GM12891 (cell line): ENCODE measurements around the gene ACP1.

Source experiments
- DNase-seq: peaks from one replicate; pipeline ENCODE4 v3.0.0; 2011; ENCODE audit warnings: low spot score; ENCODE audit not compliant: insufficient read length
- FAIRE-seq: peaks from 2 replicates; lab custom pipeline; 2011; peaks lifted over from hg19 to GRCh38; lab: Jason Lieb, UNC
- PAX5 ChIP-seq: IDR thresholded peaks from 2 replicates; pipeline ENCODE4 v1.6.1; 2011; ENCODE audit warnings: low read length, moderate library complexity, mild to moderate bottlenecking; ENCODE audit not compliant: insufficient read depth, severe bottlenecking
- POLR2A ChIP-seq: IDR thresholded peaks from 2 replicates; pipeline ENCODE4 v1.6.1; 2011; ENCODE audit warnings: low read depth, low read length, control low read depth
- POLR2AphosphoS5 ChIP-seq: IDR thresholded peaks from 2 replicates; pipeline ENCODE4 v1.6.1; 2011; ENCODE audit warnings: low read depth, low read length, control low read depth
- POU2F2 ChIP-seq: IDR thresholded peaks from 2 replicates; pipeline ENCODE4 v1.6.1; 2011; ENCODE audit warnings: low read depth, mild to moderate bottlenecking, control low read depth, low read length, moderate library complexity
- SPI1 ChIP-seq: IDR thresholded peaks from 2 replicates; pipeline ENCODE4 v1.6.1; 2011; ENCODE audit warnings: low read depth, low read length, control low read depth
- TAF1 ChIP-seq: IDR thresholded peaks from 2 replicates; pipeline ENCODE4 v1.6.1; 2011; ENCODE audit warnings: low read depth, low read length, control low read depth

ACP1 gene

DNA sequence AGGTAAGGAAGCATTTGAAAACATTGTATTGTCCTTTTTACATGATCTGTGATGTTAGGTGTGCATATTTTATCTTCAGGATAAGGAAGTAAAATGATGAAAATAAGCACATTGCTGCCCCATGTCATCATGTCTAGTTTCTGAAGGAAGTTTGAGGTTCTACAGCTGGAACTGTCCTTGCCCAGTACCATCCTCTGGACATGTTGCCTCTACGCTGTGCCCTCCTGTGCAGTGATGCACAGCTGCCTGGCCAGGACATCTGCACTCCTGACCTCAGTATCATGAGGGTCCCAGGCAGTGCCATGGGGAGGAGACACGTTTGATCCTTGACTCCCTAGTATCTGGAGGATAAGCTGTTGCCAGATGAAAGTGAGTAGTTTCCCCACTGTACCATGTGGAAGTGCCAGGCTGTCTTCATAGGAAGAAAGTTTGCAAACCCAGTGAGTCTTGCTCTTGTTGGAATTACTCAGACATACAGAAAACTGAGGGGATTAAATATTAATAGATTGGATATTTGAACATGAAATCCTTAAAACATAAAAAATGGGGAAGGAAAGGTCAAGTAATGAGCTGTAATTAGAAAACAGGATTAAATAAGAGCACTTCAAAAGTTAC, 13.7 kb downstream of the ACP1 start:
- TF ChIP-seq SPI1 (no peak), POLR2A (no peak), PAX5 (no peak), POU2F2 (no peak), TAF1 (no peak), POLR2AphosphoS5 (no peak)
- FAIRE-seq: no peak
- DNase-seq: no peak

DNA sequence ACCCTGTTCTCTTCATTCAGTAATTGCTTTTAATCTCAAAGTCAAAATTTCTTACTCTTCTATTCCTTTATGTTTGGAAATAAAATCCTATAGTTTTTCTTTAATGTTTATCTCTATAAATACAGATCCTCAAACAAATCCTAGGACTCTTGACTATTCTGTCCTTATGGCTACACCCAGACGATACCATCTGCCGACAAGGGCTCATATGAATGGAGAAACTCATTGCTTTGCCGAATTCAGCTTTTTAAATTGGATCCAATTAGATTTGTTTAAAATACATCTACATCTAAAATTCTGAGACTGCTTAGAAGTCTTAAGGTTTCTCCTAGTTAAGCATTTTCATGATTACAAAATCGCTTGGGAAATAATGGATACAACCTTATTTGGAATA, 14.2 kb downstream of the ACP1 start:
- FAIRE-seq (no peak), DNase-seq (no peak)
- TF ChIP-seq SPI1 (no peak), PAX5 (no peak), POU2F2 (no peak), POLR2AphosphoS5 (no peak), POLR2A (no peak), TAF1 (no peak)

DNA sequence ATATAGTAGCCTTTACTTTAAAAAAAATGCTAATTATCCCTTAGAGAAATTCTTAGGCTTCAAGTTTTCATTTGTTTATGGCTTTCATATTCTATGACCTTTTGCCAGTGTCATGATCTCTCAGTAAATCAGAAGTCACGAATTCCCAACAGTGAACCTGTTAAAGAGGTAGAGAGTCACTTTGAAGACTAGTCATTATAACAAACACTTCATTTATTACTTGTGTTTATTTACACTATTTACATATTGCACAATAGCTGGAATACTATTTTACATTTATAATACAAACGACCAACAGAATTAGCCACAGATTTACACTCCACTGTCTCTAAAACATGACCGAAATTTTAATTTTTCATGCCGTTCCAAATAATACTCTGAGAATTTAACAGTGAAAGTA, 14.6 kb downstream of the ACP1 start:
- no peak for DNase-seq
- FAIRE-seq: no peak
- TF ChIP-seq POLR2A: no peak
- TF ChIP-seq POU2F2: no peak
- no peak for TF ChIP-seq SPI1
- TF ChIP-seq TAF1: no peak
- TF ChIP-seq PAX5: no peak
- no peak for TF ChIP-seq POLR2AphosphoS5

DNA sequence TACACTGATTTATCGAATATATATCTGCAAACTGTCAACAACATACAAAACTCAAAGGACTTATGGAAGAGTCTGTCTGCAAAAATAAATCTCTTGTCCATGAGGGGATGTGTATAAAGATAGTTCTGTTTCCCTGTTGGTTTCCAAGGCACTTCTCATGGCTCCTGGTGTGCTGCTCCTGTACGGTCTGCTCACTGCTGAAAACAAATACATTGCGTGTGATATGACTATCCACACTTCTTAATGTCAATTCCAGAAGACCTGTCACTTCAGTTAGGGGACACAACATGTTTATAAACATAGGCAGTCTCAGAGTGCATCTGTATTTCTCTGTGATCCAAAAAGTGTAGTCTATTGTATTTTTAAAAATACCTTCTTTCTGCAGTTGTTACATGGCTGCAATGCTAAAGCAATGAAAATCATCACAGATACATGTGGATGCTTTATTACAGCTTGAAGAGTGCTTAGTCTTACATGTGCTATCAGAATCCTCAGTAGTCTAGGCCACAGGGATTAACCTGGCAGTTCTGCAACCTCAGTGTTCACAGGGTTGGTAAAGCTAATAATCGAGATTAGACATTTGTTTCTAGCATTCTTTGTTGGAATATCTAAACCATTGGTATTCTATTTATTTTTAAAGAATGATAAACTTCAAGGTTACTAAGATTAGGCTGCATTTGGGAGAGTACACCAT, 15.4 kb downstream of the ACP1 start:
- TF ChIP-seq PAX5 (no peak), TAF1 (no peak), POLR2AphosphoS5 (no peak)
- FAIRE-seq: no peak
- no peak for DNase-seq

DNA sequence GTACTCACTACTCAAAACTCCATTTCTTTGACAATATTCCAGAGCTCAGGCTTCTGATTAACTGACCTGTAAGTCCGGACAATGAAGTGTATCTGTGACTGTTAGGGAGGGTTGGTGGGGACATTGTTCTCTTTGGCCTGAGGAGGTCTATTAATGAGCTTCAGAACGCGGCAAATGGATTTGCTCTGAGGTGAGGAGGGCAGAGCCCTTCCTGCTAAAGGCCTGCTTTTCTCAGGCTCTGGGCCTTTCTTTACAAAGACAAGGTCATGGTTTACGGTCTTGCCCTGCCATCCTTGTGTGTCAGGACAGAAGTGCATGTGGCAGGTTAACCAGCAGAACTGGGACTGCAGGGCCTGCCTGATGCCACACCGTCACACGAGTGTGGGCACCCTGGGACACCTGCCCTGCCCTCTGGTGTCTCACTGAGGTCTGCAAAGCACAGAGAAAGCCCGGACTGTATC, 15.9 kb downstream of the ACP1 start:
- TF ChIP-seq TAF1: no peak
- TF ChIP-seq PAX5: no peak
- no peak for TF ChIP-seq POU2F2
- DNase-seq: no peak
- FAIRE-seq: no peak

DNA sequence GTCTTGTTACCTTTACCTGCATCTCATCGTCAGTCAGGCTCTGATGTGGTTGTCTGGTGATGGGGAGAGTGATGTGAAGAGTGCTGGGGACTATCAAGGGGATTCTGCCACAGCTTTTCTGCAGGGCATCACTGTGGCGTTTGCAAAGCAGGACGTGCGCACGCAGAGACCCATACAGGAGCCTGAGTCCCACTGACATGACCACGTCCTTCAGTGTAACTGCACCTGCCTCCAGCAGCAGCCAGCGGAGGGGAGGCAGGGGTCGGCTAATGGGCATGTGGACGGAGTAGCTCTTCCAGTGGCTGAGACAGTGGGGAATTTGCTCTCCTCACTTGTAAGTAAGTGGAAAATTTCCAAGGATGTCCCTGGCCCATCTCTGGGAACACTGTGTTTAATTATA, 16.6 kb downstream of the ACP1 start:
- no peak for FAIRE-seq
- TF ChIP-seq POLR2A (no peak), POU2F2 (no peak), SPI1 (no peak), POLR2AphosphoS5 (no peak), PAX5 (no peak)
- no peak for DNase-seq

DNA sequence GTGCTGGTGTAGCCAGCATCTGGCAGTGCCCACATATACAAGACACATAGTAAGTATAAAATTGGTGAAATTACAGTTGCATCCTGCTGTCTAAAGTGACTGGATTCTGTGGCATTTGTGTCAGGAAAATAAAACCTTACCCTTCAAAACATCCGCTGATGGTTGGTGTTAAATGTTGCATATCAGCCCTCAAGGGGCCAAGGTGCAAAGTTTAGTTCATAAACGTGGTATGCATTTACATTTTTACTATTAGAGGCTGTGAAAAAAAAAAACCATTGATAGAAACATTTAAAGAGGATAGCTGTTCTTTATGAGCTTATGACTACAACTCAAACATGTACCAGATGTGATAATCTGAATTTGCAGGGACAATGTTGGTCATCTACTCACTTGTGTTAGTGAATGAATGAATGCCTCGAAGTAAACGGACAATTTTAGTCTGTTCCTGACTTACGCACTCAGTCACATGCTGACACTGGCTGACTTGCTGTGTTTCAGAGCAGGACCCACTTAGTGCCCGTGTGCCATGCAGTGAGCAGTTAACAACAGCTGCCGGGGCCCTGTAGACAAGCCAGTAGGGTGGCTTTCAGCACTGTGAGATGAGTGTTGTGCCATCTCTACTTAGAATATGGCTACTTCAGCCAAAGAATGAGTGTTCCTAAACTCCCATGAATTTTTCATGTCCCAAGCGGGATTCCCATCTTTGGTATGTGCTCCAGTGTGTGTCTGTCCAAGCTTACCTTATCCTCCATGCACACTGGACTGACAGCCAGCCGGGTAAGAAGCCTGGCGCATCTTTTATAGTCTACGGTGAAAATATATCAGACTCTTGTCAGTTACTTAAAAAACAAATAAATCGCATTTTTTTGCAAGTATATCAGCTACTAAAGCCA, 17.9 kb downstream of the ACP1 start:
- FAIRE-seq (no peak), DNase-seq (no peak)
- TF ChIP-seq POLR2AphosphoS5 (no peak), PAX5 (no peak)

DNA sequence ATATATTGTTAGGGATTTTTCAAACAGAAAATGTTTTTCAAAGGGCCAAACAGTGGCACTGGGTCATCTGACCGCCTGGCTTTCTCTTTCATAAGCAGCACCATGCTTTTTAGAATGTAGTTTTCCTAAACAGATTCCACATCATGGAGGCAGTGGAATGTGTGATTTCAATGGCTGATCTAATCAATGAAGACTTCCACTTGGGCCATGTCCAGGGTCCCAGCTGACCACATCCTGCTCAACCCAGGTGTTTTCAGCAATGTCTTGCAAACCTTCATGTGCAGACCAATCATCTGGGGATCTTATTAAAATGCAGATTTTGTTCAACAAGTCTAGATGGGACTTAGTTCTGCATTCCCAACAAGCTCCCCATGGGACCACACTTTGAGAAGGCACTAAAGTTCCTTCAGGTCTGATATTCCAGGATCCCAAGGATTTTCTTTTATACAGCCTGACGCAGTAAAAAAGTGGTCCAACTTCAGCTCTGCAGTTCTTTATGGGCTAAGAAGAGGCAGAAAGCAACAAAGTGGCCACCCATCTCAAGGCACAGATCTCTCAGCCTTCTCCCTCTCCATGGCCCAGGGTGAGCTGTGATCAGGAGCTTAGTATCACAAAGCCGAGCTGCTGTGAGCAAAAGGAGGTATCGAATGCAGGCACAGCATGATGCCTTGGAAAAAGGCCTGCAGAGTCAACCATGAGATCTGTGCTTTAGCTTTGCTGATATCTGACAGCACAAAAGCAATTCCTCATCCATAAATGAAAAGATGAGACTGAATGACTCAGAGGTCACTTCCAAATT, 19.4 kb downstream of the ACP1 start:
- TF ChIP-seq POU2F2 (no peak), SPI1 (no peak), POLR2A (no peak), POLR2AphosphoS5 (no peak), PAX5 (no peak), TAF1 (no peak)
- DNase-seq (no peak), FAIRE-seq (no peak)
